Heart left ventricle (tissue), 13 donors: Measurements from ENCODE around the gene EXOC7.
A peak's percentile ranks its signal among the peaks of the same experiment; 100 is the strongest.

ENCODE experiments used
- CTCF ChIP-seq, 12 donors: fragments of 200-600 bp; sonication (generic) in 4 of 12; IDR thresholded peaks; one replicate each; pipeline versions ENCODE4 v1.5.0 to v1.8.0; 2018 to 2022; ENCODE audit warnings: antibody characterized with exemption in 12 of 12, mild to moderate bottlenecking in 5 of 12
- POLR2A ChIP-seq, 2 donors: fragments of 450-650 bp; IDR thresholded peaks; one replicate each; pipeline ENCODE4 v1.6.1; 2017; ENCODE audit warnings: antibody characterized with exemption in 2 of 2, mild to moderate bottlenecking in 2 of 2, moderate library complexity in 2 of 2
- donor health status: ischemic (EF 13 %, LVEDD 7.1; RV severe dilation, severe dysfunction).
- donor health status: DM: no; HTN: yes; CAD: no.
- donor health status: DM: no; HTN: no; CAD: no.
- donor health status: ischemic (EF 25% LVEDD 6.9; RV normal size, moderate dysfunction).
- donor health status: ischemic (EF 25% LVEDD 5.7; RV mildly dilated, moderate dysfunction).
- donor health status: ischemic (EF 35%, LVEDD 5.7; RV mildly dilated, moderate dysfunction).
- donor health status: nonischemic (EF 11% LVEDD 7.7; RV severe dilation, severe dysfunction).
- donor health status: DM: yes; HTN: yes; CAD: no.
- donor health status: PGD.
- donor health status: ischemic (EF 29% LVEDD 5.4; RV normal size, mild dysfunction).
- donor health status: nonischemic (EF 23%, LVEDD 6.1; RV moderate dilation, normal function).

GRCh38 chr17:76107509-76107908 lies 3.9 kb upstream of the EXOC7 start:
- TF ChIP-seq CTCF (IDR thresholded peaks at IDR 0.05) (peak in 1 of 12 donors; percentile 5), POLR2A (IDR thresholded peaks at IDR 0.05) (no peak)
